ENCODE results near the gene CACUL1.

- TF ChIP-seq CTCF (IDR thresholded peaks at IDR 0.05; ENCODE audit: low read depth, low read length) (no peak), EZH2phosphoT487 (IDR thresholded peaks at IDR 0.05; ENCODE audit: low read depth) (no peak)
Measured at GRCh38 chr10:118712930-118713634, 41.7 kb downstream of the CACUL1 start.

All from OCI-LY3 (cell line).